ENCODE results near the gene AAMP. TPM values are rescaled to one million over a fixed set of nuclear protein-coding genes. Genes with fewer than 3 reads are reported as not detected.

AAMP gene
- total and polyA plus RNA-seq, 9 donors: 71.1 to 144 (median 106) TPM

DNA sequence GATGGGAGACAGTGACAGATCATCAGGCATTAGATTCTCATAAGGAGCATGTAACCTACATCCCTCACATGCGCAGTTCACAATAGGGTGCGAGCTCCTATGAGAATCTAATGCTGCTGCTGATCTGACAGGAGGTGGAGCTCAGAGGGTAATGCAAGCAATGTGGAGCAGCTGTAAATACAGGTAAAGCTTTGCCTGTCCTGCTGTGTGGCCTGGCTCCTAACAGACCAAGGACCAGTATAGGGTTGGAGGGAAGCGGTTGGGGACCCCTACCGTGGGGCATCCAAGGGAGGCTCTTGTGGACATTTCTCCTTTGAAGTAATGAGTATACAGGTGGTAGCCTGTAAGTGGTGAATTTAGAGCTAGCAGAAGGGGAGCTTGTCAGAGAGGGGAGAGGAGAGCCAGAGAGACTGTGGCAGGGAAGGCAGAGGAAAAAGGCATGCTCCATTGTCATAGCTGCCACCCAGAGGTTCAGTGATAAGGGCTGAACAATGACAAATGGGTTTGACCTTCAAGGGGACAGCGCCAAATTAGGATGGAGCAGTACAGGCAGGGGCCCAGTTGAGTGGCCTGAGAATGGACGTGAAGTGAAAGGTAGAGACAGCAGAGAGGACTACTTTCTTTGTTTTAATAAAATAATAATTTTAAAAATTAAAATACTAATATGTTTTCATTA is 37.6 kb upstream of the AAMP start:
- Histone ChIP-seq H3K4me3 (no peak overlapping the region), H3K9me3 (no peaks in the 10 kb centered on the region), H3K27ac (no peak overlapping the region), H3K36me3 (no peaks in the 10 kb centered on the region), H3K4me1 (ENCODE audit: insufficient read depth) (no peaks in the 10 kb centered on the region), H3K27me3 (no peaks in the 10 kb centered on the region)
- no peak for DNase-seq
- intact Hi-C loops (cut with DNase I): no loop called here
- WGBS, 3 donors: 88 to 91% (median 89%) methylated on average over 6 of the region's 6 CpGs
- TF ChIP-seq POLR2A (IDR thresholded peaks at IDR 0.05): no peak
- TF ChIP-seq, protein P1, sequence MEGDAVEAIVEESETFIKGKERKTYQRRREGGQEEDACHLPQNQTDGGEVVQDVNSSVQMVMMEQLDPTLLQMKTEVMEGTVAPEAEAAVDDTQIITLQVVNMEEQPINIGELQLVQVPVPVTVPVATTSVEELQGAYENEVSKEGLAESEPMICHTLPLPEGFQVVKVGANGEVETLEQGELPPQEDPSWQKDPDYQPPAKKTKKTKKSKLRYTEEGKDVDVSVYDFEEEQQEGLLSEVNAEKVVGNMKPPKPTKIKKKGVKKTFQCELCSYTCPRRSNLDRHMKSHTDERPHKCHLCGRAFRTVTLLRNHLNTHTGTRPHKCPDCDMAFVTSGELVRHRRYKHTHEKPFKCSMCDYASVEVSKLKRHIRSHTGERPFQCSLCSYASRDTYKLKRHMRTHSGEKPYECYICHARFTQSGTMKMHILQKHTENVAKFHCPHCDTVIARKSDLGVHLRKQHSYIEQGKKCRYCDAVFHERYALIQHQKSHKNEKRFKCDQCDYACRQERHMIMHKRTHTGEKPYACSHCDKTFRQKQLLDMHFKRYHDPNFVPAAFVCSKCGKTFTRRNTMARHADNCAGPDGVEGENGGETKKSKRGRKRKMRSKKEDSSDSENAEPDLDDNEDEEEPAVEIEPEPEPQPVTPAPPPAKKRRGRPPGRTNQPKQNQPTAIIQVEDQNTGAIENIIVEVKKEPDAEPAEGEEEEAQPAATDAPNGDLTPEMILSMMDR (IDR thresholded peaks at IDR 0.05): no peak
- no peak for TF ChIP-seq EP300 (IDR thresholded peaks at IDR 0.05)

DNA sequence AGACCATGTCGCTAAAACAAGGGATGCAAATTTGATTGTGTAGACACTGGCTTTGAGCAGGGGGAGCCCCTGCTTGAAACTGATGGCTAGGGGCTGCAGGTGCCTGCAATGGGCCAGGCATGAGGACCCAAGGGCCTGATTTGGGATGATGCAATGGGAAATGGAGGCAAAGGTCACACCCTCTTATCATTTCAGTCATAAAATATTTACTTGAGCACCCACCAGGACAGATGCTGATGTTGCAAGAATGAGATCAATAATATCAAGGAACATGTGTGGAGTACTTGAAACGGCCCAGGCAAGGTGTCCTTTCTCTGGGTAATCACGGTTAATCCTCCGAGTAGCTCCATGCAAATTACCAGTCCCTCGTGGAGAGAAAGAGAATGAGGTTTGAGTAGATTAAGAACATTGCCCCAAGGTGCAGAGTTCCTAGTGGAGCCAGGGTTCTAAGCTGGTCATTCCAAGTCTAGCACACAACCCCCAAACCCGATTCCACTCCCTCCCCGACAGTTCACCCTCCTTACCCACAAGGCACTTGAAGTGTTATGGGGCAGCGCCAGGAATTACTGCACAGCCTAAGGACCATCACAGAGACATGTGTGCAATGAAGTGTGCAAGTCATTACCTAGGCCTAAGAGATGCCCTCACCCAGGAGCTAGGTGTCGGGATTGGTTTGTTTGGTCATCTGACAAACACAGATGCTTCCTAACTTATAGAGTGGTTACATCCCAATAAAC is 36.4 kb upstream of the AAMP start:
- Histone ChIP-seq H3K36me3 (no peaks in the 10 kb centered on the region), H3K9me3 (no peaks in the 10 kb centered on the region), H3K4me3 (no peak overlapping the region), H3K27ac (no peak overlapping the region), H3K4me1 (ENCODE audit: insufficient read depth) (peaks cover 2% of the 10 kb centered on the region), H3K27me3 (no peaks in the 10 kb centered on the region)
- DNase-seq: no peak
- intact Hi-C loops (cut with DNase I): no loop called here
- TF ChIP-seq POLR2A (IDR thresholded peaks at IDR 0.05) (no peak), EP300 (IDR thresholded peaks at IDR 0.05) (no peak)
- TF ChIP-seq, protein P1 (IDR thresholded peaks at IDR 0.05): no peak
- WGBS, 3 donors: 84 to 89% (median 87%) methylated on average over 9 of the region's 9 CpGs

DNA sequence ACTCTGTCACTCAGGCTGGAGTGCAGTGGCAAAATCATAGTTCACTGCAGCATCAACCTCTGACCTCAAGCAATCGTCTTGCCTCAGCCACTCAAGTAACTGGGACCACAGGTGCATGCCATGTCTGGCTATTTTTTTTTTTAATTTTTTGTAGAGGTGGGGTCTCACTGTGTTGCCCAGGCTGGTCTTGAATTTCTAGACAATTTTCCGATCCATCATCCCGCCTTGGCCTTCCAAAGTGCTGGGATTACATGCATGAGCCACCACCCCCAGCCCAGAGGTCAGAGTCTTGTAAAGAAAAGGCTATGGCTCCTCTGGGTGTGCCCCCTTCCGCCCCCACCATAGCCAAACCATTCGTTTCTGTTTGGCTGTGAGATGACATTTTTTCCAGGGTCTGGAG is 35.4 kb upstream of the AAMP start:
- H3K36me3 ChIP-seq: no peaks in the 10 kb centered on the region
- no peak for TF ChIP-seq POLR2A (IDR thresholded peaks at IDR 0.05)
- TF ChIP-seq EP300 (IDR thresholded peaks at IDR 0.05): no peak
- TF ChIP-seq, protein P1 (IDR thresholded peaks at IDR 0.05): no peak
- H3K27ac ChIP-seq: no peak overlapping the region
- no peak for DNase-seq
- intact Hi-C loops (cut with DNase I): no loop called here
- no peak overlapping the region for H3K4me3 ChIP-seq
- H3K4me1 ChIP-seq (ENCODE audit: insufficient read depth): peaks cover 2% of the 10 kb centered on the region
- H3K9me3 ChIP-seq: no peaks in the 10 kb centered on the region
- WGBS, 3 donors: 64 to 70% (median 67%) methylated on average over 5 of the region's 5 CpGs
- H3K27me3 ChIP-seq: no peaks in the 10 kb centered on the region

DNA sequence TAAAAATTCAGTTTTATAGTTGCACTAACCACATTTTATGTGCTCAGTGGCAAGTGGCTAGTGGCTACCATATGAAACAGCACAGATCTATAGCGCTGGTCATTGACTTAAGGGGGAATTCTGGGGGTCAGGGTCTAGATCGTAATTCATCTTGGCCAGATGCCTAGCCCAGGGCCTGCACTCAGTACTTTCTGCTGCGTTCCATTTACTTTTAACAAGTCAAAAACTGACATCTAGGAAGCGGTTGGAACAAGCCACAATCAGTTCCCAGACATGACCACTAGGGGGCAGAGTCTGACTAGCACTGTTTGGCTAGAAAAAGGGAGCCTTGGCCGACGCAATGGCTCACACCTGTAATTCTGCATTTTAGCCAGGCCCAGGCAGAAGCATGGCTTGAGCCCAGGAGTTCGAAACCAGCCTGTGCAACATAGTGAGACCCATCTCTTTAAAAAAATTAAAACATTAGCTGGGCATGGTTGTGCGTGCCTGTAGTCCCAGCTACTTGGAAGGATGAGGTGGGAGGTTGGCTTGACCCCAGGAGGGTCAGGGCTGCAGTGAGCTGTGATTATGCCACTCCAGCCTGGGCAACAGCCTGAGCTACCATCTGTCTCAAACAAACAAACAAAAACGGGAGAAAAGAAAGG is 31.4 kb upstream of the AAMP start:
- peak; percentile 82 to 90 (median 83) for DNase-seq
- Histone ChIP-seq H3K36me3 (no peaks in the 10 kb centered on the region), H3K27ac (no peak overlapping the region), H3K27me3 (no peaks in the 10 kb centered on the region), H3K9me3 (no peaks in the 10 kb centered on the region), H3K4me1 (ENCODE audit: insufficient read depth) (peaks cover 2% of the 10 kb centered on the region), H3K4me3 (no peak overlapping the region)
- WGBS, 3 donors: 2 to 3% (median 3%) methylated on average over 9 of the region's 9 CpGs
- TF ChIP-seq, protein P1 (IDR thresholded peaks at IDR 0.05): peak; percentile 93 to 98 (median 94)
- no peak for TF ChIP-seq EP300 (IDR thresholded peaks at IDR 0.05)
- intact Hi-C loops (cut with DNase I): loop anchor here in 2 of 4 donors (5.0 kb wide), 2 partner anchors 91 to 351 kb away; no protein-coding TSS in a partner anchor
